ENCODE data around the gene FAM187B. TPM values are rescaled to one million over a fixed set of nuclear protein-coding genes. Genes with fewer than 3 reads are reported as not detected.

The FAM187B gene
- total RNA-seq, 1 experiment from 2014 or later: not detected

DNA sequence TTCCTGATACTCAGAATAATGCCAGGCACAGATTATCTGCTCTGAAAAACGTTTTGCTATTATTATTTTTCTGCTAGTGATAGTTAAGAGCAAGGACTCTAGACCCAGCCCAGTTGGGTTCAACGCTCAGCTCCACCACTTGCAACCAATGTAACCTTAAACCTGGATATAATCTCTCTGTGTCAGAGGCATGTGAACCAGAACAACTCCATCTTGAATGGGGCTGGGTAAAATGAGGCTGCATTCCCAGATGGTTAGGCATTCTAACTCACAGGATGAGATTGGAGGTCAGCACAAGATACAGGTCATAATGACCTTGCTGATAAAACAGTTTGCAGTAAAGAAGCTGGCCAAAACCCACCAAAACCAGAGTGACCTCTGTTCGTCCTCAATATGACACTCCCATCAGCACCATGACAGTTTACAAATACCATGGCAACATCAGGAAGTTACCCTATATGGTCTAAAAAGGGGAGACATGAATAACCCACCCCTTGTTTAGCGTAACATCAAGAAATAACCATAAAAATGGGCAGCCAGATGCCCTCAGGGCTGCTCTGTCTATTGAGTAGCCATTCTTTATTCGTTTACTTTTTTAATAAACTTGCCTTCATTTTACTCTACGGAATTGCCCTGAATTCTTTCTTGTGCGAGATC is 13.6 kb downstream of the FAM187B start:
- POLR2A ChIA-PET: no interaction called here
- Histone ChIP-seq H3K9me2 (ENCODE audit: insufficient read depth) (no peaks in the 10 kb centered on the region), H3K9me3 (ENCODE audit: control insufficient read depth in 1 of 2, insufficient read depth in 1 of 2, low read depth in 1 of 2, low read length in 2 of 2) (peaks cover 4 to 11% of the 10 kb centered on the region in 2 experiments; a peak in 2 of 4 replicates), H2AFZ (ENCODE audit: low read depth, low read length, poor library complexity, severe bottlenecking) (peak overlapping the region; percentile 14), H4K20me1 (ENCODE audit: insufficient read depth) (no peaks in the 10 kb centered on the region), H3K27ac (ENCODE audit: low read depth, low read length) (no peak overlapping the region), H3K4me3 (replicated peaks in 1 of 2; ENCODE audit: low read depth in 1 of 2, low read length in 2 of 2) (no peak overlapping the region), H3K36me3 (ENCODE audit: control insufficient read depth in 1 of 2, insufficient read depth in 2 of 2, low read length in 2 of 2) (no peaks in the 10 kb centered on the region), H3K27me3 (ENCODE audit: insufficient read depth, low read length) (no peaks in the 10 kb centered on the region), H3K79me2 (ENCODE audit: insufficient read depth, low read length) (no peaks in the 10 kb centered on the region), H3K4me1 (ENCODE audit: control insufficient read depth in 1 of 2, insufficient read depth in 2 of 2, low read length in 2 of 2) (peaks cover 20 to 46% of the 10 kb centered on the region in 2 experiments), H3K9ac (ENCODE audit: low read length) (no peak overlapping the region), H3K4me2 (ENCODE audit: low read length) (peak overlapping the region; percentile 95; the same call in 1 of the 2 replicates)
- CTCF ChIA-PET: no interaction called here
- intact Hi-C loops (cut with micrococcal nuclease): no loop called here
- no peak for DNase-seq (ENCODE audit: low read depth, low spot score)
- no peak for ATAC-seq
- TF ChIP-seq POLR2AphosphoS5 (IDR thresholded peaks at IDR 0.05; ENCODE audit: low read depth, low read length): no peak
- TF ChIP-seq, protein P1, sequence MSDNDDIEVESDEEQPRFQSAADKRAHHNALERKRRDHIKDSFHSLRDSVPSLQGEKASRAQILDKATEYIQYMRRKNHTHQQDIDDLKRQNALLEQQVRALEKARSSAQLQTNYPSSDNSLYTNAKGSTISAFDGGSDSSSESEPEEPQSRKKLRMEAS (IDR thresholded peaks at IDR 0.05): no peak; the same call in 1 of the 2 replicates
- TF ChIP-seq YY1 (IDR thresholded peaks at IDR 0.05; ENCODE audit: extremely low read depth, insufficient replicate concordance, low read depth, low read length): no peak
- TF ChIP-seq JUND (IDR thresholded peaks at IDR 0.05): no peak
- TF ChIP-seq TCF7L2 (IDR thresholded peaks at IDR 0.05; ENCODE audit: borderline replicate concordance, extremely low read depth, insufficient read depth, insufficient read length): no peak
- TF ChIP-seq, protein P2, sequence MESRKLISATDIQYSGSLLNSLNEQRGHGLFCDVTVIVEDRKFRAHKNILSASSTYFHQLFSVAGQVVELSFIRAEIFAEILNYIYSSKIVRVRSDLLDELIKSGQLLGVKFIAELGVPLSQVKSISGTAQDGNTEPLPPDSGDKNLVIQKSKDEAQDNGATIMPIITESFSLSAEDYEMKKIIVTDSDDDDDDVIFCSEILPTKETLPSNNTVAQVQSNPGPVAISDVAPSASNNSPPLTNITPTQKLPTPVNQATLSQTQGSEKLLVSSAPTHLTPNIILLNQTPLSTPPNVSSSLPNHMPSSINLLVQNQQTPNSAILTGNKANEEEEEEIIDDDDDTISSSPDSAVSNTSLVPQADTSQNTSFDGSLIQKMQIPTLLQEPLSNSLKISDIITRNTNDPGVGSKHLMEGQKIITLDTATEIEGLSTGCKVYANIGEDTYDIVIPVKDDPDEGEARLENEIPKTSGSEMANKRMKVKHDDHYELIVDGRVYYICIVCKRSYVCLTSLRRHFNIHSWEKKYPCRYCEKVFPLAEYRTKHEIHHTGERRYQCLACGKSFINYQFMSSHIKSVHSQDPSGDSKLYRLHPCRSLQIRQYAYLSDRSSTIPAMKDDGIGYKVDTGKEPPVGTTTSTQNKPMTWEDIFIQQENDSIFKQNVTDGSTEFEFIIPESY (IDR thresholded peaks at IDR 0.05; ENCODE audit: extremely low read depth, insufficient replicate concordance, low read length): no peak
- no peak for TF ChIP-seq ELF1 (IDR thresholded peaks at IDR 0.05; ENCODE audit: borderline replicate concordance, low read depth)
- TF ChIP-seq, protein P3, sequence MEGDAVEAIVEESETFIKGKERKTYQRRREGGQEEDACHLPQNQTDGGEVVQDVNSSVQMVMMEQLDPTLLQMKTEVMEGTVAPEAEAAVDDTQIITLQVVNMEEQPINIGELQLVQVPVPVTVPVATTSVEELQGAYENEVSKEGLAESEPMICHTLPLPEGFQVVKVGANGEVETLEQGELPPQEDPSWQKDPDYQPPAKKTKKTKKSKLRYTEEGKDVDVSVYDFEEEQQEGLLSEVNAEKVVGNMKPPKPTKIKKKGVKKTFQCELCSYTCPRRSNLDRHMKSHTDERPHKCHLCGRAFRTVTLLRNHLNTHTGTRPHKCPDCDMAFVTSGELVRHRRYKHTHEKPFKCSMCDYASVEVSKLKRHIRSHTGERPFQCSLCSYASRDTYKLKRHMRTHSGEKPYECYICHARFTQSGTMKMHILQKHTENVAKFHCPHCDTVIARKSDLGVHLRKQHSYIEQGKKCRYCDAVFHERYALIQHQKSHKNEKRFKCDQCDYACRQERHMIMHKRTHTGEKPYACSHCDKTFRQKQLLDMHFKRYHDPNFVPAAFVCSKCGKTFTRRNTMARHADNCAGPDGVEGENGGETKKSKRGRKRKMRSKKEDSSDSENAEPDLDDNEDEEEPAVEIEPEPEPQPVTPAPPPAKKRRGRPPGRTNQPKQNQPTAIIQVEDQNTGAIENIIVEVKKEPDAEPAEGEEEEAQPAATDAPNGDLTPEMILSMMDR (IDR thresholded peaks at IDR 0.05 in 2 of 3, conservative IDR thresholded peaks at IDR 0.05 in 1 of 3; ENCODE audit: borderline replicate concordance in 1 of 3, insufficient read depth in 1 of 3, low read depth in 2 of 3, low read length in 2 of 3): no peak
- TF ChIP-seq, protein P4, sequence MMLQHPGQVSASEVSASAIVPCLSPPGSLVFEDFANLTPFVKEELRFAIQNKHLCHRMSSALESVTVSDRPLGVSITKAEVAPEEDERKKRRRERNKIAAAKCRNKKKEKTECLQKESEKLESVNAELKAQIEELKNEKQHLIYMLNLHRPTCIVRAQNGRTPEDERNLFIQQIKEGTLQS (IDR thresholded peaks at IDR 0.05): no peak
- no peak for TF ChIP-seq SP1 (IDR thresholded peaks at IDR 0.05; ENCODE audit: low read depth)
- TF ChIP-seq SRF (IDR thresholded peaks at IDR 0.05; ENCODE audit: low read depth): no peak
- TF ChIP-seq SIN3A (IDR thresholded peaks at IDR 0.05; ENCODE audit: low read depth): no peak
- no peak for TF ChIP-seq EGR1 (IDR thresholded peaks at IDR 0.05; ENCODE audit: low read depth)
- TF ChIP-seq ZFX (IDR thresholded peaks at IDR 0.05): no peak
- TF ChIP-seq FOSL1 (IDR thresholded peaks at IDR 0.05; ENCODE audit: low read depth): no peak
- TF ChIP-seq POLR2A (IDR thresholded peaks at IDR 0.05; ENCODE audit: borderline replicate concordance, extremely low read depth, insufficient read depth, insufficient read length): no peak
- no peak for TF ChIP-seq CBX3 (IDR thresholded peaks at IDR 0.05; ENCODE audit: low read depth)
- TF ChIP-seq EZH2phosphoT487 (IDR thresholded peaks at IDR 0.05; ENCODE audit: borderline replicate concordance): no peak
- TF ChIP-seq, protein P5, sequence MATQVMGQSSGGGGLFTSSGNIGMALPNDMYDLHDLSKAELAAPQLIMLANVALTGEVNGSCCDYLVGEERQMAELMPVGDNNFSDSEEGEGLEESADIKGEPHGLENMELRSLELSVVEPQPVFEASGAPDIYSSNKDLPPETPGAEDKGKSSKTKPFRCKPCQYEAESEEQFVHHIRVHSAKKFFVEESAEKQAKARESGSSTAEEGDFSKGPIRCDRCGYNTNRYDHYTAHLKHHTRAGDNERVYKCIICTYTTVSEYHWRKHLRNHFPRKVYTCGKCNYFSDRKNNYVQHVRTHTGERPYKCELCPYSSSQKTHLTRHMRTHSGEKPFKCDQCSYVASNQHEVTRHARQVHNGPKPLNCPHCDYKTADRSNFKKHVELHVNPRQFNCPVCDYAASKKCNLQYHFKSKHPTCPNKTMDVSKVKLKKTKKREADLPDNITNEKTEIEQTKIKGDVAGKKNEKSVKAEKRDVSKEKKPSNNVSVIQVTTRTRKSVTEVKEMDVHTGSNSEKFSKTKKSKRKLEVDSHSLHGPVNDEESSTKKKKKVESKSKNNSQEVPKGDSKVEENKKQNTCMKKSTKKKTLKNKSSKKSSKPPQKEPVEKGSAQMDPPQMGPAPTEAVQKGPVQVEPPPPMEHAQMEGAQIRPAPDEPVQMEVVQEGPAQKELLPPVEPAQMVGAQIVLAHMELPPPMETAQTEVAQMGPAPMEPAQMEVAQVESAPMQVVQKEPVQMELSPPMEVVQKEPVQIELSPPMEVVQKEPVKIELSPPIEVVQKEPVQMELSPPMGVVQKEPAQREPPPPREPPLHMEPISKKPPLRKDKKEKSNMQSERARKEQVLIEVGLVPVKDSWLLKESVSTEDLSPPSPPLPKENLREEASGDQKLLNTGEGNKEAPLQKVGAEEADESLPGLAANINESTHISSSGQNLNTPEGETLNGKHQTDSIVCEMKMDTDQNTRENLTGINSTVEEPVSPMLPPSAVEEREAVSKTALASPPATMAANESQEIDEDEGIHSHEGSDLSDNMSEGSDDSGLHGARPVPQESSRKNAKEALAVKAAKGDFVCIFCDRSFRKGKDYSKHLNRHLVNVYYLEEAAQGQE (IDR thresholded peaks at IDR 0.05; ENCODE audit: low read depth): no peak
- no peak for TF ChIP-seq CEBPB (IDR thresholded peaks at IDR 0.05; ENCODE audit: low read depth)
- RAD21 ChIA-PET (ENCODE audit: low non-redundant PET in 1 of 2, low total read pairs in 2 of 2, uncharacterized antibody in 2 of 2, unreplicated experiment in 2 of 2): interaction anchor here in 1 of 2 experiments (0.7 kb wide), 1 partner anchor 74 kb away, joined by 3 read pairs; no protein-coding TSS in a partner anchor
- BruUV-seq (replicated peaks): no TSS peak

Measured in HCT116 (cell line).